ENCODE results near the gene CXXC4.

CXXC4 gene

DNA sequence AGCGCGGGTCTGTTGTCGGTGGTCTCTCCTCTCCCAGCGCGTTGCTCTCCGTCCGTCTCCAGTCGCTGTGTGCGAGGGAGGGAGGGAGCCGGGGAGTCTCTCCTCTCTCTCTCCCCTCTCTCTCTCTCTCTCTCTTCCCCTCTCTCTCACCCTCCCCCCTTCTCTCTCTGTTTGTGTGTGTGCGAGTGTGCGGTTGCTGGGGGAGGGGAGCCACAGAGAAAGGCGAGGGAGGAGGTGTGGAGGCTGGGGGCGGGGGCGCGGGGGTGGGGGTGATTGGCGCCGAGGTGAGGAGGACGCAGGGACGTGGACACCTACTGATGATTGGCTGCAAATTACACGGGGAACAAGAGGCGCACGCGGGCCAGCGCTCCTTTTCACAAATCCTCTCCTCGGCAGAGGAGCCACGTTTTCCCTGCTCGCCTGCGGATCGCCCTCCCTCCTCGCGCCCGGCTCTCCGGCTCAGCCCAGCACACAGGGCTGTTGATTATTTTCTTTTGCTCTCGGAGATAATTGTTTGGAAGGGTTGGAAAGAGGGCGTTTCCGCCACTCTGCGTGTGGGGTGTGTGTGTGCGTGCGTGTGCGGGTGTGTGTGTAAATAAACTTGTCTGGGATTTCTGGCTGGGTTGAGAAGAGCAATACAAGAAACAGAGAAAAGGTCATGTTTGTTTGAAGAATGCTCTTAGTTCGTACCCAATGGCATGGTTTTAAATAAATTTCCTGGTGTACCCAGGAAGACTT lies at the start of gene CXXC4:
Gene CXXC4, minus strand, starts transcription at position 73 of the 738 bp plus-strand sequence. CDS start 3,092 bp downstream, outside the sequence.
- no peak for DNase-seq (ENCODE audit: low read depth)

DNA sequence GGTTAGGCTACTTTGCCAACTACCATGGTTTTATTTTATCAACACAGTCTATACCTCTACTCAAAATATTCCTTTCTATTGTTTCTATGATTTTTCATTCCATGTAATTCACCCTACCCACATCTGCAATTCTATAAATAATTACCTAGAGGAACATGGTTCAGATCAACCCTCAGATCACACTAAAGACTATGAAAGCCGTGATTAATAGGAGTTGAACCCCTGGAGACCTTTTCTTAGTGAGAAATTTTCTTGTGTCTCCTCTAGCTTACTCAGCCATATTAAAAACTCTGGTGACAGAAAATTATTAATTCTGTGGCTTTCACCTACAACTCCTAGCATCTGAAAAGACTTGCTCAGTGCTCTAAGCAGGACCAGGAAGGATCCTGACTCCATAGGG lies 38.5 kb upstream of the CXXC4 start:
- no peak for DNase-seq (ENCODE audit: low read depth)

GRCh38 chr4:104532677-104533076 lies 38.0 kb upstream of the CXXC4 start:
- no peak for DNase-seq (ENCODE audit: low read depth)

DNA sequence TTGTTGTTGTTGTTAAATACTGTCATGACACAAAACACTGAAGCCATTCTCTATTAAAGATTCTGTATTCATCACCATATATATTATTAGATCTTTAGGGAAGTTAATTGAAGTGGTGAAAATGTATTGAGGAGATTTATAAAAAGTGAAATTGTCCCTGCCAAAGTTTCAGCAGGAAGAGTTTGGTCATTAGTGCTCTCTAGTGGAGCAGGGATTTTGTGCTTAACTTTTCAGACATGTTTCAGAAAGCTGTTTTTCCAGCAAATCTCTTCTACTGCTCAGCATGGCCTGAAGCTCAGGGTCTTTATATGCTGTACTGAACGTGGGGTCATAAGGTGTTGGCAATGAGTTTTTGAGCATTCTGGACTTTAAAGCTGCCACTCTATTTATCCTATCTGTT lies 36.7 kb upstream of the CXXC4 start:
- DNase-seq (ENCODE audit: low read depth) = no peak

GRCh38 chr4:104530426-104530825 lies 35.7 kb upstream of the CXXC4 start:
- DNase-seq (ENCODE audit: low read depth) = no peak

GRCh38 chr4:104524591-104524990 lies 29.9 kb upstream of the CXXC4 start:
- DNase-seq (ENCODE audit: low read depth) = no peak

GRCh38 chr4:104524026-104524425 lies 29.3 kb upstream of the CXXC4 start:
- DNase-seq (ENCODE audit: low read depth) = no peak

- DNase-seq (ENCODE audit: low read depth) = no peak
Measured at GRCh38 chr4:104519588-104519987, 24.9 kb upstream of the CXXC4 start.

DNA sequence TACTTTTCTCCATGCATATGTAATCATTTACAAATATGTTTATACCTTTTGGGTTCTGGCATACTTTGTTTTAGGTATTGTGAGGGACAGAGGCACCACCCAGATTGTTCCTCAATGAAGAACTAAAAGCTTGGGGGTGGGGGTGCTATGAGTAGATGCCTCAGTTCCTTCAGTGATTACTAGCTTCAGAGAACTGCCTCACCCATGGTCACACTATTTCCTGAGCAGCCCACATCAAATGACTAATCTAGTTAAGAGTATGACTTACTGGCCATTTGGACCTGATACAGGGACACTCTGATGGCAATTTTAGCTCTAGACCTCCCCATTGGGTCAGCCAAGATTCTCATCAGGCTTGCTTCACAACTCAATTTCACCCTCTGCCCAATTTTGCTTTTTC lies 22.2 kb upstream of the CXXC4 start:
- no peak for DNase-seq (ENCODE audit: low read depth)

DNA sequence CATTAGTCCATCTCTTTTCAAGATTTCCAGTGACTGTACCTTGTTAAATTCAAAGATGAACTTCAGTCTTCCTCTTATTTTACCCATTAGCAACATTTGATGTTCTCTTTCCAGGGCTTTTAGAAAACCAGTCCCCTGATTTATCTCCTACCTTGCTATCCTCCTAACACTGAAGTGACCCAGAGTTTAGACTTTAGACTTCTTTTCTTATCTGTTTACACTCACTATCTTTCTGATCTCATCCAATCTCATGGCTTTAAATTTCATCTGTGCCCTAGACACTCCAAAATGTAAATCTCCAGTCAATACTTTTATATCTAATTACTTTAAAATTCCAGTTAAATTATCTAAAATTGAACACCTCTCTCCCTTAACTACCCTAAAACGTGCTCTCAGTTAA lies 13.5 kb upstream of the CXXC4 start:
- DNase-seq (ENCODE audit: low read depth) = no peak

- DNase-seq (ENCODE audit: low read depth) = no peak
Measured at GRCh38 chr4:104507112-104507511, 12.4 kb upstream of the CXXC4 start.

- DNase-seq (ENCODE audit: low read depth) = no peak
Measured at GRCh38 chr4:104504536-104504935, 9.8 kb upstream of the CXXC4 start.

DNA sequence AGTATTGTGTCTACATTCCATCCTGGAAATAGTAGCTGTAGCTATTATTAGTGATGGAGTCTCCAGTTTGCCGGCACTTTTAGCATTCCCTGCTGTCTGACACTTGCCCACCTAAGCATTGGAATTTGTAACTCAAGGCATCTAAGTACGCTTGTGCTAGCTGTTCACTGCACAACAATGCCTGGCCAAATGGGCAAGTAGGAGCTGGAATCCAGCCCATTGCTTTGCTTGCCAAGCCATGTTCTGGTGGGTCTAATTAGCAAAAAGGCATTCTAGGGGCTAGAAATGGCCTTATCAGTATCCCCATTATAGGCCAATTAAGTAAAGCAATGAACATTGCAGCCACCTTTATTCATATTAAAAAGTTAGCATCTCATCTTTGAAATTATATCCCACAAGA lies 7.8 kb upstream of the CXXC4 start:
- DNase-seq (ENCODE audit: low read depth) = no peak

GRCh38 chr4:104501290-104501689 lies 6.6 kb upstream of the CXXC4 start:
- no peak for DNase-seq (ENCODE audit: low read depth)

DNA sequence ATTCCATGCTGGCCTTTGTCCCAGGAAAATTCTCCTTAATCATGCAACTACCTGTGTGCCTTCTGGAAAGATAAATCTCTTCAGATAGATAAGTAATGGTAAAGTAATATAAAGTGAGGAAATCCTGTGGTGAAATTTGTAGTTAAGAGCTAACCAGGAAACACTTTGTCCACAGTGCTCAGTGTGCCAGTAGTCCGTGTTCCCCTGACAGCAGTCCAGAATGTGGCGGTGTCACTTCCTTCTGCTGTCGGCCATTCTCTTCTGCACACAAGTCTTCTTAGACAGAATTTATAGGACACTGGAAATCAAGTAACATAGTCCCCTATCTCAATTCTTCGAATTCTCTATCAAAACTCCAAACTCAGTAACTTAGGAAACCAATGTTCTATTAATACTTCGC lies 5.7 kb upstream of the CXXC4 start:
- no peak for DNase-seq (ENCODE audit: low read depth)

DNA sequence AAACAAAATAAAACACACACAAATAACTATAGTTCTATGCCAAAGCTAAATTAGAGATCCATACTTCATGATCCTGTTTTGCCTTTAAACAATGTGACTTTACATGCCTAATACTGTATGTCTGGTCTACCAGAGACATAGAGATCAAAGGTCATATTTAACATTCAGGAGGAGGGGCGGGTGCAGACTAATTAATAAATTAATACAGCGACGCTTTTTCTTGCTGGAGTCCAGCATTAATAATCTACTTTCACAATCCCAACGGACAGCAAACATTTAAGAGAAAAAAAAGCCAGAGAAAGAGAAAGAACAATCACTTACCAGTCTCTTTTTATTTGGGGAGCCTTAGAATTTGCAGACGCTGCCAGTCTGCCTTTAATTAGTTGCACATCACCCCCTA lies 509 bp downstream of the CXXC4 start:
- no peak for DNase-seq (ENCODE audit: low read depth)

GRCh38 chr4:104493081-104493831 lies 1.4 kb downstream of the CXXC4 start:
- no peak for DNase-seq (ENCODE audit: low read depth)

DNA sequence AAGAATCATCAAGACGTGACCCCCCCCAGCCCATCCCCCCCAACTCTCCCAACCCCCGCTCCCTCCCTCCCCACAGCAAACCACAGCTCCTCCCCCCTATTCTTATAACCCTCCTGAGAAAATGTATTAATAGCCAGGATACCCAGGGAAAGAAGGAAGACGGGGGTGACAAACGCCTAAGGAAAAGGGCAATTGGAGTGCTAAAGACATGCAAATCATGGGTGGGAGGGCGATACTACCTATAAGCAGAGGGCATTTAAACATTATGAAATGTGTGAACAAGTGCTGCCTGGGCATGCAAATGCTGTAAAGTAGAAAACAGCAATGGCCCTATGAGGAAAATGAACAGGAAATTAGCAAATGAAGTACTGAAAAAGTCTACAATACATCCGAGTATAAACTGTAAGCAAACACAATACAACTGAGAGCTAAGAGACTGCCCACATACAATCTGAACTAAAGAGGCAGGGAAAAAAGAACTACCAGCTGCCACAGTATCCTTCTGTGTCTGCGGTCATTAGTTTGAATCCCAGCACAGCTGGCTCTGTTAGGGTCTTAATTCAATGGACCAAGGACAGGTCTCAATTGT lies 2.4 kb downstream of the CXXC4 start:
- DNase-seq (ENCODE audit: low read depth) = no peak

- DNase-seq (ENCODE audit: low read depth) = no peak
Measured at GRCh38 chr4:104491481-104492182, 3.1 kb downstream of the CXXC4 start.

DNA sequence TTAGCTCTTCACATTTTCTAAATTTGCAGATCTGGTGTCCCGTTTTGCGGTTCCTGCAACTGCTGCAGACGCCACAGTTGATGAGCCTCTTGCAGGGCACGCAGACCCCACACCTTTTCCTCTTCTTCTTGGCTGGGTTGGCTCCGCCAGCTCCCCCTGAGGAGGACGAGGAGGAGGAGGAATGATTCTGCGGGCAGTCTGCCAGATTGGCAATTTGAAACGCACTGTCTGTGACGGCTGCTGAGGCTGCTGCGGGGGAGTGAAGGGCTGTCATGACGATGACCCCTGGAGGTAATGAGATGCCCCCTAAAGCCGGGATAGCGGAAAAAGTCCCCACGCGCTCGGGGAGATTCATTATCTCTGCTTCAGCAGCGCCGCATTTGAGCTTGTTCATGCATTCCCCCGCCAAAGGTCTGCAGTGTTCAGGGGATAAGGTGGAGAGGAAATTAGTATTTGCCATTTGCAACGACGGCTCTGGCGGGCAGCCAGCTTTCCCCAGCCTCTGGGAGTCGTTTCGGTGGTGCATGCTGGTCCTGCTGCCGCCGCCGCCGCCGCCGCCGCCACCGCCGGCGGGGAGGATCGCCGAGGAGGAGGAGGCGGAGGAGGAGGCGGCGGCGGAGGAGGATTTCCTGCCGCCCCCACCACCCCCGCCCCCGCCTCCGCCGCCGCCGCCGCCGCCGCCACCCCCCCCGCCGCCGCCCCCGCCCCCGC lies 3.8 kb downstream of the CXXC4 start:
- DNase-seq (ENCODE audit: low read depth) = no peak

DNA sequence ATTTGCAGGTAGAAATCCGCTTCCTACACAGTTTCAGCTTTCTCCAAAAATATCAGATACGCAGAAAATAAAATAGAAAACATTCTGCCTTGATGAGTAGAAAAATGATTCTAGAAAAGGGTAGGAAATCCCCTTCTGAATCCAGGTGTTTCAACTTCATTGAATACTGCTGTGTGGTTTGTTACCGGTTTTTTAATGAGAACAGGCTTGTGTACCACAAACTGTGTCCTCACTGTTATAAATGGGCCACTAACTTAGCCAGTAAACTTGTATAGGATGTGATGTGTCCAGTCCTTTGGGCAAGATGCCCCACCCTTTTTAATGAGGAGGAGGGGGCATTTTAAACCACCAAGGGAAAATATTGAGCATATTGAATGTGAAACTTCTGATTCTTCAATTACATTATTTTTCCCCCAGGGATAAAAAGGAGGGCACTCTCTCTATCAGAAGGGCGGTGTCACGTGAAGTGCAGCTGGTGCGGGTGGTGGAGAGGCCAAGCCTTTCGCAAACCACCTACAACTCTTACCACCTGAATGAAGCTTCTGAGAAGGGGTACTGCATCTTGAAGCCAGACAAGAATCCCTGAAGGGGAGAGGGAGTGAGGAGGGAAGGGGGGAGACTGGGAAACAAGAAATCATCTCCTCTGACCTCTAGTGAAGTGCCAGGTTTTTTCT lies 4.5 kb downstream of the CXXC4 start:
- no peak for DNase-seq (ENCODE audit: low read depth)

DNA sequence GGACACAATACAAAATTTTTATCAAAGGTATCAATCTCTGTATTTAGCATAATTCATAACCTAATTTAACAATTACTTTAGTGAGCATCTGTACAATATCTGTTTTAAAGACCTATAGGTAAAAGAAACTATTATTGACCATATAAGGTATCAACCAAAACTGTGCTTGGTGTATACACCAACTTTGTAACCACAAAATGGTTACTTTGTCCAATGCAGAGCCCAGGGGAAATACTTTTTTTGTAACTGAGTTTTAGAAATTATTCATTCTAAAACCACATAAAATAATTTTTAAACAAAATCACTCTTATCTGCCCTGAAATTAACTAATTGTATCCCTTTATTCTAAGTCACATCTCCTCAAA lies 5.0 kb downstream of the CXXC4 start:
- DNase-seq (ENCODE audit: low read depth) = no peak
